Panc1 (cell line): ENCODE results near the gene LIME1. TPM values are rescaled to one million over a fixed set of nuclear protein-coding genes. Genes with fewer than 3 reads are reported as not detected.

ENCODE experiments used
- ATAC-seq: fragments of 200-7000 bp; cut with Tn5 transposase; 2 replicates; pipeline ENCODE4 v1.9.1; 2020; ENCODE audit warnings: mild to moderate bottlenecking, moderate library complexity
- BruUV-seq: library from RNA; stranded (reverse); fragments of 400-500 nt; replicated peaks from 2 replicates; lab custom pipeline; 2021; lab: Mats Ljungman, UMichigan
- CTCF ChIA-PET: fragments of 300-600 bp; sonication (Branson Sonifier 250); formaldehyde crosslinking; loops from one replicate; lab custom pipeline; 2022; ENCODE audit warnings: antibody characterized with exemption; lab: Charles Lee
- POLR2A ChIA-PET: fragments of 300-600 bp; sonication (Branson Sonifier 250); formaldehyde crosslinking; loops from one replicate; lab custom pipeline; 2022; ENCODE audit warnings: antibody characterized with exemption; lab: Charles Lee
- DNase-seq: peaks from one replicate; pipeline ENCODE4 v3.0.0-alpha.2; 2010; ENCODE audit warnings: low read depth, low spot score
- H3K27ac ChIP-seq: 2 replicates; pipeline ENCODE4 v1.5.1; 2011; ENCODE audit warnings: mild to moderate bottlenecking, low read length, inconsistent platforms
- H3K27me3 ChIP-seq: fragments of 200-500 bp; sonication (Bioruptor generic); 2 replicates; pipeline ENCODE4 v1.6.0; 2014; ENCODE audit warnings: low read length, inconsistent platforms; ENCODE audit not compliant: control insufficient read depth, insufficient read depth
- H3K36me3 ChIP-seq: fragments of 200-500 bp; sonication (Bioruptor generic); 2 replicates; pipeline ENCODE4 v1.5.1; 2014; ENCODE audit warnings: inconsistent platforms, mild to moderate bottlenecking, low read length, moderate library complexity; ENCODE audit not compliant: control insufficient read depth, insufficient read depth
- H3K4me1 ChIP-seq: 2 replicates; pipeline ENCODE4 v1.5.1; 2011; ENCODE audit warnings: inconsistent platforms, mild to moderate bottlenecking, low read length, moderate library complexity; ENCODE audit not compliant: control insufficient read depth, insufficient read depth
- H3K4me3 ChIP-seq, 2 experiments: 2 replicates each; pipeline ENCODE4 v1.5.1; 2011 to 2012; ENCODE audit warnings: low read depth in 2 of 2, low read length in 2 of 2, mild to moderate bottlenecking in 2 of 2, inconsistent platforms in 1 of 2, moderate library complexity in 1 of 2
- H3K9me3 ChIP-seq: fragments of 200-500 bp; sonication (Bioruptor generic); 2 replicates; pipeline ENCODE4 v1.5.1; 2014; ENCODE audit warnings: low read depth, mild to moderate bottlenecking, inconsistent platforms, low read length, moderate library complexity; ENCODE audit not compliant: control insufficient read depth, insufficient read depth
- POLR2AphosphoS5 ChIP-seq: IDR thresholded peaks from 2 replicates; pipeline ENCODE4 v1.6.1; 2012; ENCODE audit warnings: mild to moderate bottlenecking, low read depth, low read length, moderate library complexity
- SIN3A ChIP-seq: IDR thresholded peaks from 2 replicates; pipeline ENCODE4 v1.6.1; 2012; ENCODE audit warnings: low read depth, mild to moderate bottlenecking, low read length, moderate library complexity, borderline replicate concordance; ENCODE audit not compliant: insufficient read depth
- TCF7L2 ChIP-seq: IDR thresholded peaks from 2 replicates; pipeline ENCODE4 v1.6.1; 2011; ENCODE audit warnings: mild to moderate bottlenecking, low read depth, low read length, inconsistent platforms
- in situ Hi-C: cut with HindIII; loops from 2 replicates; pipeline ENCODE4 v1.10.0; 2016; ENCODE audit warnings: low sequenced_read_pairs, low pct_unique_long_range_greater_than_20kb
- intact Hi-C: fragments of 100-400 bp; cut with micrococcal nuclease; formaldehyde crosslinking; loops from one replicate; pipeline ENCODE4 v1.10.0; 2022; ENCODE audit not compliant: unreplicated experiment
- total RNA-seq: library from RNA; stranded (reverse); gene quantifications from one replicate; pipeline ENCODE4 v1.2.1, GENCODE V29; 2021; ENCODE audit not compliant: unreplicated experiment
- TF ChIP-seq, protein P1 (sequence below), 2 experiments: IDR thresholded peaks; 2 replicates each; pipeline ENCODE4 v1.6.1; 2011 to 2012; ENCODE audit warnings: low read depth in 2 of 2, control low read depth in 1 of 2, low read length in 1 of 2, mild to moderate bottlenecking in 1 of 2, moderate library complexity in 1 of 2; ENCODE audit not compliant: insufficient read depth in 1 of 2
- TF ChIP-seq, protein P2 (sequence below): fragments of 450-650 bp; IDR thresholded peaks from 2 replicates; pipeline ENCODE4 v1.5.1; 2017; ENCODE audit warnings: mild to moderate bottlenecking

The LIME1 gene
- total RNA-seq, 1 experiment from 2014 or later = 15.2 TPM

DNA sequence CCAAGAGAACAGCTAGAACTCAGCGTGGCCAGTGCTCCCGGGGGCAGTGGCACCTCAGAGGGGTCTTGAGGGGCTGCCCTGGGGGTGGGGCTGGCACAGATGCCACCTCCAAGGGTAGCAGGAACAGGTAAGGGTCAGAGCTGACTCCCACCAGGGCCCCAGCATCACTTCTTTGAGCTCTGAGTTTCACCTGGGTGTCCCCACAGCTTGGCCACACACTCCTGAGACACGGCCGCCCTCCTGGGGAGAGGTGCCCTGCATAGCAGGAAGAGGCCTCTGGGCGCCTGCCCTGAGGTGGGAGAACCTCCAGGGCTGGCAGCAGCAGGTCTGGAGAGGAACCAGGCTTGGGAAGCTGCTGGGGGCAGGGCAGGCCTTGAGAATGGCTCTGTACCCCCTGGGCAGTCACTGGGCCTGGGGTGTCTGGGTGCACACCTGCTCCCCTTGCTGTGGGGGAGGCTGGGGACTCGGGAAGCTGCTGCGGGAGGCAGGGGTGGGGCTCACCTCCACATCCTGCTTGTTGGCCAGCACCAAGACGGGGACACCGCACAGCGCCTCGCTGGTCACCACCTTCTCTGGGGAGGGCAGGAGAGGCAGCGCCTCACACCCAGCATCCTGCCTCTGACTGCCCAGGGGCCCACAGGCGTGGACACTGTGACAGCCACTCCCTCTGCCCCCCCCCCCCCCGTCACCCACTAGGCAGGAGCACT lies 35.0 kb upstream of the LIME1 start:
- DNase-seq = no peak
- peak; percentile 19 for ATAC-seq
- Histone ChIP-seq H3K9me3 (no peaks in the 10 kb centered on the region), H3K4me1 (peaks cover 69% of the 10 kb centered on the region), H3K36me3 (peaks cover 8% of the 10 kb centered on the region; the same call in 1 of the 2 replicates), H3K27ac (peak overlapping the region; percentile 77), H3K27me3 (no peaks in the 10 kb centered on the region), H3K4me3 (no peak overlapping the region)
- TF ChIP-seq POLR2AphosphoS5 (no peak), TCF7L2 (no peak), SIN3A (no peak)
- TF ChIP-seq, protein P1, sequence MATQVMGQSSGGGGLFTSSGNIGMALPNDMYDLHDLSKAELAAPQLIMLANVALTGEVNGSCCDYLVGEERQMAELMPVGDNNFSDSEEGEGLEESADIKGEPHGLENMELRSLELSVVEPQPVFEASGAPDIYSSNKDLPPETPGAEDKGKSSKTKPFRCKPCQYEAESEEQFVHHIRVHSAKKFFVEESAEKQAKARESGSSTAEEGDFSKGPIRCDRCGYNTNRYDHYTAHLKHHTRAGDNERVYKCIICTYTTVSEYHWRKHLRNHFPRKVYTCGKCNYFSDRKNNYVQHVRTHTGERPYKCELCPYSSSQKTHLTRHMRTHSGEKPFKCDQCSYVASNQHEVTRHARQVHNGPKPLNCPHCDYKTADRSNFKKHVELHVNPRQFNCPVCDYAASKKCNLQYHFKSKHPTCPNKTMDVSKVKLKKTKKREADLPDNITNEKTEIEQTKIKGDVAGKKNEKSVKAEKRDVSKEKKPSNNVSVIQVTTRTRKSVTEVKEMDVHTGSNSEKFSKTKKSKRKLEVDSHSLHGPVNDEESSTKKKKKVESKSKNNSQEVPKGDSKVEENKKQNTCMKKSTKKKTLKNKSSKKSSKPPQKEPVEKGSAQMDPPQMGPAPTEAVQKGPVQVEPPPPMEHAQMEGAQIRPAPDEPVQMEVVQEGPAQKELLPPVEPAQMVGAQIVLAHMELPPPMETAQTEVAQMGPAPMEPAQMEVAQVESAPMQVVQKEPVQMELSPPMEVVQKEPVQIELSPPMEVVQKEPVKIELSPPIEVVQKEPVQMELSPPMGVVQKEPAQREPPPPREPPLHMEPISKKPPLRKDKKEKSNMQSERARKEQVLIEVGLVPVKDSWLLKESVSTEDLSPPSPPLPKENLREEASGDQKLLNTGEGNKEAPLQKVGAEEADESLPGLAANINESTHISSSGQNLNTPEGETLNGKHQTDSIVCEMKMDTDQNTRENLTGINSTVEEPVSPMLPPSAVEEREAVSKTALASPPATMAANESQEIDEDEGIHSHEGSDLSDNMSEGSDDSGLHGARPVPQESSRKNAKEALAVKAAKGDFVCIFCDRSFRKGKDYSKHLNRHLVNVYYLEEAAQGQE (IDR thresholded peaks at IDR 0.05; ENCODE audit: insufficient read depth in 1 of 2, low read depth in 2 of 2, low read length in 1 of 2) = no peak
- TF ChIP-seq, protein P2, sequence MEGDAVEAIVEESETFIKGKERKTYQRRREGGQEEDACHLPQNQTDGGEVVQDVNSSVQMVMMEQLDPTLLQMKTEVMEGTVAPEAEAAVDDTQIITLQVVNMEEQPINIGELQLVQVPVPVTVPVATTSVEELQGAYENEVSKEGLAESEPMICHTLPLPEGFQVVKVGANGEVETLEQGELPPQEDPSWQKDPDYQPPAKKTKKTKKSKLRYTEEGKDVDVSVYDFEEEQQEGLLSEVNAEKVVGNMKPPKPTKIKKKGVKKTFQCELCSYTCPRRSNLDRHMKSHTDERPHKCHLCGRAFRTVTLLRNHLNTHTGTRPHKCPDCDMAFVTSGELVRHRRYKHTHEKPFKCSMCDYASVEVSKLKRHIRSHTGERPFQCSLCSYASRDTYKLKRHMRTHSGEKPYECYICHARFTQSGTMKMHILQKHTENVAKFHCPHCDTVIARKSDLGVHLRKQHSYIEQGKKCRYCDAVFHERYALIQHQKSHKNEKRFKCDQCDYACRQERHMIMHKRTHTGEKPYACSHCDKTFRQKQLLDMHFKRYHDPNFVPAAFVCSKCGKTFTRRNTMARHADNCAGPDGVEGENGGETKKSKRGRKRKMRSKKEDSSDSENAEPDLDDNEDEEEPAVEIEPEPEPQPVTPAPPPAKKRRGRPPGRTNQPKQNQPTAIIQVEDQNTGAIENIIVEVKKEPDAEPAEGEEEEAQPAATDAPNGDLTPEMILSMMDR = no peak
- POLR2A ChIA-PET = no interaction called here
- in situ Hi-C loops (no loop called here), intact Hi-C loops (no loop called here)
- no TSS peak for BruUV-seq
- CTCF ChIA-PET = interaction anchor here (0.6 kb wide), 1 partner anchor 199 kb away, joined by 8 read pairs; no protein-coding TSS in a partner anchor

DNA sequence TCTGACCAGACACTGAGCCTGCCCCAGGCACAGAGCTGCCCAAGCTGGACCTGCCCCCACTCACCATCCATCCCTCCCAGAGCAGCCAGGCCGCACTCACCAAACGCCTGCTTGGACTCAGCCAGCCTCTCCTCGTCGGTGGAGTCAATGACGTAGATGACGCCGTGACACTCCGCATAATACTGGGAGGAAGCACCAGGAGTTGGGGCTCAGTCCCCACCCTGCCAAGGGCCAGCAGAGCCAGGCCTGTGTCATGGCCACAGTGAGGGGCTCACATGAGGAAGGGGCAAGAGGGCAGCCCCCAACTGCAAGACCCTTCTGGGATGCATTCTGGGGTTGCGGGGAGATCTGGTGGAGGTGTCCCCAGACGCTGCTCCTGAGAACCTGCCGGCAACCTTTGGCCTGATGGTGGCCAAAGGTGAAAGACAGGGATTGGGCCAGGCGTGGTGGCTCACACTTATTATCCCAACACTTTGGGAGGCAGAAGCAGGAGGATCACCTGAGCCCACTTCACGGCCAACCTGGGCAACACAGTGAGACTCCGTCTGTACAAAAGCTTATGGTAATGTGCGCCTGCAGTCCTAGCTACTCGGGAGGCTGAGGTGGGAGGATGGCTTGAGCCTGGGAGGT lies 34.3 kb upstream of the LIME1 start:
- POLR2A ChIA-PET = interaction anchor here (0.6 kb wide), 1 partner anchor 128 kb away, joined by 3 read pairs; the partner anchor contains the start of gene HELZ2
- Histone ChIP-seq H3K4me3 (no peak overlapping the region), H3K4me1 (peaks cover 71% of the 10 kb centered on the region), H3K27me3 (no peaks in the 10 kb centered on the region), H3K27ac (peak overlapping the region; percentile 50; the same call in 1 of the 2 replicates), H3K9me3 (no peaks in the 10 kb centered on the region), H3K36me3 (peaks cover 9% of the 10 kb centered on the region; the same call in 1 of the 2 replicates)
- intact Hi-C loops (no loop called here), in situ Hi-C loops (no loop called here)
- DNase-seq = no peak
- TF ChIP-seq, protein P2 = no peak
- TF ChIP-seq SIN3A (no peak), TCF7L2 (no peak)
- TF ChIP-seq, protein P1 (IDR thresholded peaks at IDR 0.05; ENCODE audit: insufficient read depth in 1 of 2, low read depth in 2 of 2, low read length in 1 of 2) = no peak
- CTCF ChIA-PET = no interaction called here
- ATAC-seq = peak; percentile 3; the same call in 1 of the 2 replicates
- no TSS peak for BruUV-seq
